Activated T-helper 1 cell treated with anti-CD3 and anti-CD28 coated beads, Interleukin-12 subunit alpha, Interleukin-12 subunit beta, Interleukin-2, Interleukin-4 antibody, amounts not matched to agents 30 ng/mL and 10 ng/mL and 1 ng/mL, durations not matched to agents 14 hours and 24 hours and 36 hours (primary cell): ENCODE results near the gene ADAMTSL2. TPM values are rescaled to one million over a fixed set of nuclear protein-coding genes. Genes with fewer than 3 reads are reported as not detected.

Experiments used
- DNase-seq: peaks from one replicate; pipeline ENCODE4 v3.0.0; 2021; ENCODE audit warnings: low spot score
- H3K27ac Mint-ChIP-seq: one replicate; pipeline ENCODE4 v1.8.0; 2021; ENCODE audit warnings: mild to moderate bottlenecking, mixed read lengths
- H3K27me3 Mint-ChIP-seq: one replicate; pipeline ENCODE4 v1.8.0; 2022; ENCODE audit warnings: mild to moderate bottlenecking, moderate library complexity, mixed read lengths; ENCODE audit not compliant: insufficient read depth
- H3K36me3 Mint-ChIP-seq: one replicate; pipeline ENCODE4 v1.8.0; 2021; ENCODE audit warnings: low read depth, mixed read lengths
- H3K4me1 Mint-ChIP-seq: one replicate; pipeline ENCODE4 v1.8.0; 2021; ENCODE audit warnings: low read depth, mixed read lengths
- H3K4me3 Mint-ChIP-seq: one replicate; pipeline ENCODE4 v1.8.0; 2021; ENCODE audit warnings: mild to moderate bottlenecking, moderate library complexity, mixed read lengths
- H3K9me3 Mint-ChIP-seq: one replicate; pipeline ENCODE4 v1.8.0; 2021; ENCODE audit warnings: mixed read lengths
- intact Hi-C: fragments of 100-400 bp; cut with micrococcal nuclease; formaldehyde crosslinking; loops from one replicate; pipeline ENCODE4 v1.15.1; 2024
- total RNA-seq: library from RNA; stranded (reverse); gene quantifications from 2 replicates; pipeline ENCODE4 v1.2.3, GENCODE V29; 2022

Gene ADAMTSL2
- total RNA-seq, 1 donor from 2014 or later: not detected

DNA sequence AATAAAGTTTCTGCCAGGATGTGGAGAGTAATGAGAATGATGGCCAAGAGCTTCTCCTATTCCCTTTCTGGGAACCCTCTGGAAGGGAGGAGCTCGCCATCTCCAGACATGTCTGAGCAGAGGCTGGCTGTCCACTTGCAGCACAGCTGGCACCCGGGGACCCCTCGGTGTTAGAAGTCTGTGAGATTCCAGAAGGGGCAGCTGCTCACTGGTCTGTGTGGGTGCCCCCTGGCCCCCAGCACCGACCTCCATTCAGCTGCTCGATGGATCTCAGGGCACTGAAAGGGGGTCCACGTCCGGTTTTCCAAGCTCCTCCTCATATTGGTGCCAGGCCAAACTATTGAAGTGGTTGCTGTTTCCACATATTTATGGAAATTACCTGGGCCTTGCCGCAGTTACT, 78.3 kb downstream of the ADAMTSL2 start:
- no peaks in the 10 kb centered on the region for H3K36me3 Mint-ChIP-seq
- intact Hi-C loops: no loop called here
- DNase-seq: no peak
- H3K9me3 Mint-ChIP-seq: no peaks in the 10 kb centered on the region
- no peak overlapping the region for H3K4me3 Mint-ChIP-seq
- no peak overlapping the region for H3K27ac Mint-ChIP-seq
- H3K4me1 Mint-ChIP-seq: no peaks in the 10 kb centered on the region
- H3K27me3 Mint-ChIP-seq: peaks cover 16% of the 10 kb centered on the region

GRCh38 chr9:133613432-133613831, 78.9 kb downstream of the ADAMTSL2 start:
- H3K4me1 Mint-ChIP-seq: no peaks in the 10 kb centered on the region
- intact Hi-C loops: no loop called here
- no peaks in the 10 kb centered on the region for H3K36me3 Mint-ChIP-seq
- H3K9me3 Mint-ChIP-seq: no peaks in the 10 kb centered on the region
- H3K27ac Mint-ChIP-seq: no peak overlapping the region
- H3K27me3 Mint-ChIP-seq: peaks cover 17% of the 10 kb centered on the region
- H3K4me3 Mint-ChIP-seq: no peak overlapping the region
- DNase-seq: no peak

DNA sequence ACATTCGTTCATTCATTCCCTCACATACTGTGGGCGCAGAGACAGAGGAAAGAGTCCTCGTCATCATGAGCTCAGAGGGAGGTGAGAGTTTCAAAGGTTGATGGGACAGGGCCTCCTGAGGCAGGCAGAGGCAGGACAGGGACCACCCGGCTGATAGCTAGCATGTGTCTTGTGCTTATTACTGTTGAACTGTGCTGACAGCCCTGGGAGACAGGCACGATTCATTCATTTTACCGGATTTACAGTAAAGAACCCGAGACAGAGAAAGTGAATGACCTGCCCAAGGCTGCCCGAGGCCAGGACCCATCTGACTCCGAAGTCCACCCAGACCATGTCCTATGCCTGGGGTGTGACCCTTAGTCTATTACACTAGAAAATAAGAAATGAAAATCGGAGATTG, 79.6 kb downstream of the ADAMTSL2 start:
- Mint-ChIP-seq H3K9me3 (no peaks in the 10 kb centered on the region), H3K36me3 (no peaks in the 10 kb centered on the region), H3K27me3 (peaks cover 17% of the 10 kb centered on the region), H3K4me1 (peaks cover 5% of the 10 kb centered on the region), H3K4me3 (no peak overlapping the region), H3K27ac (no peak overlapping the region)
- intact Hi-C loops: no loop called here
- DNase-seq: no peak

DNA sequence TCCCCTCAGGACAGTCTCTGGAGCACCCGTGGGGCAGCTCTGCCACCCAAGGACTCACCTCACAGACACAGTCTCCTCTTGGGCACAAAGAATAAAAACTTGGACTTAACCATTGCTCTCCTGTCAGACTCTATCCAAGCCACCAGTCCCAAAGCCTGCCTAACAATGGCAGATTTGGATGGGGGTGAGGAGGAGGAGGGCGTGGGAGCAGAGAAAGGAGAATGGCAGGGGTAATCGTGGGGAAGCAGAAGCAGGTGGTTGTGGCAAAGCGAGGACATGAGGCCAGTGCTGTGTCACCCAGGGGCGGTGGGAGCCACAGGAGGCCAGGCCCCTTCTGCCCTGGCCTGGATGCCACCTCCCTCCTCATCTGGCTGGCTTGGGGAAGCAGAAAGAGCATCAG, 80.2 kb downstream of the ADAMTSL2 start:
- Mint-ChIP-seq H3K27me3 (peaks cover 14% of the 10 kb centered on the region), H3K36me3 (no peaks in the 10 kb centered on the region), H3K9me3 (no peaks in the 10 kb centered on the region), H3K4me1 (peaks cover 11% of the 10 kb centered on the region), H3K27ac (no peak overlapping the region), H3K4me3 (no peak overlapping the region)
- no peak for DNase-seq
- intact Hi-C loops: no loop called here

DNA sequence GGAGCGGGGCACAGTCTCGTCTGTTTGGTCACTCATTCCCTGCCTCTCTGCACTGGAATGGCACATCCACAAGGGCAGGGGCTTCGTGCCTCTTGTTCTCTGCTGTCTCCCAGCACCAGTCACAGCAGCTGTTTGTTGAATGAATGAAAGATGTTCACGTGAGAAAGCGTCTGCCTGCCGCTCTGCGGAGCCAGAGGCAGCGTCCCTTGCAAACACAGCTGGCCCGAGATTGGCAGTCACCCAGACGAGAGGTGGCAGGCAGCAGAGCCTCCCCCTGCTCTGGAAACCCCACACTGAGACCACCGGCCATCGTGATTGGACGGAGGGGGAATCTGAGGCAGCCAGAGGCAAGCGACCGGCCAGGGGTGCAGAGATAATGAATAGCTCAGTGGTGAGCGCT, 80.7 kb downstream of the ADAMTSL2 start:
- Mint-ChIP-seq H3K4me3 (no peak overlapping the region), H3K36me3 (no peaks in the 10 kb centered on the region), H3K4me1 (peaks cover 16% of the 10 kb centered on the region), H3K27ac (no peak overlapping the region), H3K9me3 (no peaks in the 10 kb centered on the region), H3K27me3 (peaks cover 12% of the 10 kb centered on the region)
- no peak for DNase-seq
- intact Hi-C loops: no loop called here

DNA sequence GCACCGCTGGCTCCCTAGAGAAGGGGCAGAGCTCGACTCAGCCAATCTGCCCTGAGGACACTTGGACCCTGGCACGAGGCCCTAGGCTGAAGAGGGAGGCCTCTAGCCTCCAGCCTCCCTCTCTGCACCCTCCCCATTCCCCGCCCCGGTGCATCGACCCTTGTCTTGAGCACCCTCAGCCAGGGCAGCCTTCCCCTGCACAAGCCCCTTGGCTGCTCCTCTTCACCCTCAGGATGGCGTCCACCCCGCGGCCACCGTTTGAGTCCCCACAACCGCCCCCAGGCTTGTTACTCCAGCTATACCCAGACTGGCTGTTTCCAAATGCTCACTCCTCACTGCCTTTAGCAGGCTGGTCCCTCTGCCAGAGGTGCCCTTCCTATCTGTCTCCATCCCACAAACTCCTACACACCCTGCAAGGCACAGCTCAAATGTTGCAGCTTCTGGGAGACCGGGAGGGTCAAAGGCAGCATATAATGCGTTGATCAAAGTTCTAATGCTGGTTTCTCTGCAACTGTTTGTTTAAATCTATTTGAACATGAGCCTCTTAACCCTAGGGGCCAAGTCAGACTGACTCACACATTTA, 81.2 kb downstream of the ADAMTSL2 start:
- Mint-ChIP-seq H3K4me1 (peaks cover 20% of the 10 kb centered on the region), H3K4me3 (no peak overlapping the region), H3K27me3 (peaks cover 12% of the 10 kb centered on the region), H3K9me3 (no peaks in the 10 kb centered on the region), H3K36me3 (no peaks in the 10 kb centered on the region), H3K27ac (no peak overlapping the region)
- intact Hi-C loops: no loop called here
- no peak for DNase-seq

GRCh38 chr9:133616643-133617405, 82.3 kb downstream of the ADAMTSL2 start:
- H3K36me3 Mint-ChIP-seq: no peaks in the 10 kb centered on the region
- H3K27me3 Mint-ChIP-seq: peaks cover 8% of the 10 kb centered on the region
- no peak for DNase-seq
- intact Hi-C loops: no loop called here
- H3K9me3 Mint-ChIP-seq: no peaks in the 10 kb centered on the region
- H3K27ac Mint-ChIP-seq: no peak overlapping the region
- peaks cover 31% of the 10 kb centered on the region for H3K4me1 Mint-ChIP-seq
- no peak overlapping the region for H3K4me3 Mint-ChIP-seq

DNA sequence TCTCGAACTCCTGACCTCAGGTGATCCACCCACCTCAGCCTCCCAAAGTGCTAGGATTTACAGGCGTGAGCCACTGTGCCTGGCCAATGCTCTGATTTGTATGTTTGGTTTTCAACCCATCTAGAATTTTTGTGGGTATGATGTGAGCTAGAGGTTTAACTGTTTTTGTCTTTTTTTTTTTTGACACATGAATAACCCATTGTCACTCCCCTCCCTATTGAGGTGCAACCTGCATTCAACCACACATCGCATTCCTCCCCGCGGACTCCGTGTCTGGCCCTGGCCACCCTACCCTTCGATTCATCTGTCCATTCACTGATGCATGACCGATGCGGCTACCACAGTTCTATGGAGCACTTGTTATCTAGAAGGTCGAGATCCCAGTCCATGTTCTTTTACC, 84.2 kb downstream of the ADAMTSL2 start:
- Mint-ChIP-seq H3K27ac (no peak overlapping the region), H3K9me3 (no peaks in the 10 kb centered on the region), H3K36me3 (peaks cover 2% of the 10 kb centered on the region), H3K27me3 (peaks cover 6% of the 10 kb centered on the region), H3K4me1 (peaks cover 38% of the 10 kb centered on the region), H3K4me3 (no peak overlapping the region)
- no peak for DNase-seq
- intact Hi-C loops: no loop called here

- peaks cover 2% of the 10 kb centered on the region for H3K9me3 Mint-ChIP-seq
- DNase-seq: peak; percentile 50
- intact Hi-C loops: loop anchor here (5.0 kb wide), 1 partner anchor 58 kb away; no protein-coding TSS in a partner anchor
- peaks cover 38% of the 10 kb centered on the region for H3K4me1 Mint-ChIP-seq
- peak overlapping the region; percentile 19 for H3K4me3 Mint-ChIP-seq
- peaks cover 2% of the 10 kb centered on the region for H3K36me3 Mint-ChIP-seq
- H3K27ac Mint-ChIP-seq: peak overlapping the region; percentile 54
- H3K27me3 Mint-ChIP-seq: peaks cover 6% of the 10 kb centered on the region
Observed at GRCh38 chr9:133619791-133620190, 85.3 kb downstream of the ADAMTSL2 start.

DNA sequence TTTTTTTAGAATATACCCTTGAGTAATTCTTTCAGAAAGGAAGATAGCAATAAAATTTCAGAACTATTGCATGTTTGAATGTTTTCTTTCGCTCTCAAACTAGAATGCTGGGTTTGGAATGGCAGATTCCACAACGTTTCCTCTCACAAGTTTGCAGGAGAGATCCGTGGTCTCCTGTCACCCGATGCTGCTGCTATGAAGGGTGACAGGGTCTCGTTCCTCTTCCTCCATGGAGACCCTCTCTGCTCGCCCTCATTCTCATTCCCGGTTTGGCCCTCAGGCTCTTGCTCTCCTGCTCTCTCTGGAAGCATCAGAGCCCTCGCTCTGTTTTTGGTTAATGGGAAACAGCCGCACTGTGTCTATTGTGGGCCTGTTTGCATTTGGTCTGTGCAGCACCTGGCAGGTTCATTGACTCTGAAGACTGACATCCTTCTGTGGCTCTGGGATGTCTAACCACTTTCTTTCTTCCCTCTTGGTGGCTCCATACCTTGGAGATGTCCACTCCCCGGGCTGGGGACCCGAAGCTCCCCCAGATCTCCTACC, 87.3 kb downstream of the ADAMTSL2 start:
- intact Hi-C loops: loop anchor here (5.0 kb wide), 1 partner anchor 56 kb away; no protein-coding TSS in a partner anchor
- Mint-ChIP-seq H3K27me3 (peaks cover 7% of the 10 kb centered on the region), H3K9me3 (peaks cover 16% of the 10 kb centered on the region), H3K4me1 (peaks cover 38% of the 10 kb centered on the region), H3K36me3 (peaks cover 2% of the 10 kb centered on the region), H3K4me3 (no peak overlapping the region), H3K27ac (no peak overlapping the region)
- no peak for DNase-seq

DNA sequence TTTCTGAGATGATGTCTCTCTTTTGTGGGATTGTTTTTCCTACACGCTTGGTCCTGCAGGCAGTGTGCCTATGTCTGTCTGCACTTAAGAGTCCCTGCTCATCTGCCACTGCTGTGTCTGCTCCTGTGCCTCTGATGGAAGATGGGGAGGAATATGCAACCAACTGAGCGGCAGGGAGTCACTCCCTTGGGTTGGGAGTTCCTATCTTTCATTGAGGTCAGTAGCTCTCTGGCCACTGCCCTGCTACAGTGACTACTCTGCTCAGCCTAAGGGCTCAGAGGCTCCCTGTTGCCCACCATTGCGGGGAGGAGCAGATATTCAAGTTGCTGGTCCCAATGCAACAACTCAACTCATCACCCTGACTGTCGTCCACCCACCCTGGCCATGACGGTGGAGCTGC, 88.1 kb downstream of the ADAMTSL2 start:
- Mint-ChIP-seq H3K4me3 (no peak overlapping the region), H3K27ac (no peak overlapping the region), H3K9me3 (peaks cover 23% of the 10 kb centered on the region), H3K27me3 (peaks cover 5% of the 10 kb centered on the region), H3K4me1 (peaks cover 38% of the 10 kb centered on the region), H3K36me3 (peaks cover 2% of the 10 kb centered on the region)
- intact Hi-C loops: loop anchor here (5.0 kb wide), 1 partner anchor 55 kb away; no protein-coding TSS in a partner anchor
- no peak for DNase-seq
